Suprapubic skin (tissue), 3 donors: Measurements from ENCODE around the gene RNF19B.

Experiments
- CTCF ChIP-seq, 2 donors: fragments of 200-600 bp in 1 of 2; fragments of 450-650 bp in 1 of 2; sonication (generic) in 1 of 2; IDR thresholded peaks; one replicate each; pipeline ENCODE4 v1.5.1; 2016 to 2019; ENCODE audit warnings: antibody characterized with exemption in 2 of 2, mild to moderate bottlenecking in 1 of 2, moderate library complexity in 1 of 2
- EP300 ChIP-seq: sonication (generic); formaldehyde crosslinking; IDR thresholded peaks from one replicate; pipeline ENCODE4 v1.6.1; 2017; ENCODE audit warnings: antibody characterized with exemption

- TF ChIP-seq CTCF (IDR thresholded peaks at IDR 0.05): no peak
- TF ChIP-seq EP300: no peak
These were observed 15.7 kb downstream of the RNF19B start for GRCh38 chr1:32948905-32949304.
